HEK293 (cell line): ENCODE measurements around the gene PRCC.

ENCODE experiments used
- CTCF ChIA-PET: fragments of 350-600 bp; formaldehyde crosslinking; extraction: SDS; loops from one replicate; lab custom pipeline; 2021; ENCODE audit warnings: antibody characterized with exemption; lab: Yijun Ruan, JAX
- POLR2A ChIA-PET: fragments of 300-600 bp; formaldehyde crosslinking; extraction: SDS; loops from one replicate; lab custom pipeline; 2020; ENCODE audit warnings: antibody characterized with exemption, inconsistent platforms; lab: Yijun Ruan, JAX
- H3K27ac ChIP-seq: fragments of 200-500 bp; sonication (Bioruptor generic); 2 replicates; pipeline ENCODE4 v1.5.1; 2014; ENCODE audit warnings: low read depth, low read length, control low read depth, inconsistent platforms; ENCODE audit errors: extremely low read depth
- H3K36me3 ChIP-seq, 2 experiments: fragments of 200-500 bp in 1 of 2; sonication (Bioruptor generic) in 1 of 2; 1 replicate in 1 of 2; 2 replicates in 1 of 2; pipeline ENCODE4 v1.5.1; 2014 to 2017; ENCODE audit warnings: inconsistent platforms in 2 of 2, low read length in 2 of 2; ENCODE audit not compliant: control insufficient read depth in 2 of 2, insufficient read depth in 1 of 2
- H3K4me1 ChIP-seq: fragments of 200-500 bp; sonication (Bioruptor generic); 2 replicates; pipeline ENCODE4 v1.5.1; 2014; ENCODE audit warnings: mild to moderate bottlenecking, low read length, inconsistent platforms; ENCODE audit not compliant: control insufficient read depth, insufficient read depth
- H3K4me3 ChIP-seq: 2 replicates; pipeline ENCODE4 v1.5.1; 2011; ENCODE audit warnings: low read depth, mild to moderate bottlenecking, control low read depth, low read length, moderate library complexity
- H3K9me3 ChIP-seq: fragments of 200-500 bp; sonication (Bioruptor generic); 2 replicates; pipeline ENCODE4 v1.5.1; 2014; ENCODE audit warnings: low read depth, low read length, inconsistent platforms; ENCODE audit not compliant: control insufficient read depth, insufficient read depth
- EGR2 ChIP-seq: fragments of 450-650 bp; formaldehyde crosslinking; IDR thresholded peaks from 2 replicates; pipeline ENCODE4 v1.5.1; 2016; ENCODE audit warnings: low read depth, missing biosample characterization, missing genetic modification characterization
- GLIS1 ChIP-seq: fragments of 450-650 bp; formaldehyde crosslinking; IDR thresholded peaks from 2 replicates; pipeline ENCODE4 v1.5.1; 2016; ENCODE audit warnings: missing biosample characterization, missing genetic modification characterization
- GLIS2 ChIP-seq: fragments of 450-650 bp; formaldehyde crosslinking; IDR thresholded peaks from 2 replicates; pipeline ENCODE4 v1.5.1; 2016; ENCODE audit warnings: missing biosample characterization, missing genetic modification characterization
- KLF16 ChIP-seq: fragments of 450-650 bp; formaldehyde crosslinking; IDR thresholded peaks from 2 replicates; pipeline ENCODE4 v1.5.1; 2017; ENCODE audit warnings: missing biosample characterization, missing genetic modification characterization
- SCRT2 ChIP-seq: fragments of 450-650 bp; formaldehyde crosslinking; IDR thresholded peaks from 2 replicates; pipeline ENCODE4 v1.5.1; 2016; ENCODE audit warnings: missing biosample characterization, missing genetic modification characterization
- ZBTB17 ChIP-seq: fragments of 450-650 bp; formaldehyde crosslinking; IDR thresholded peaks from 2 replicates; pipeline ENCODE4 v1.5.1; 2016; ENCODE audit warnings: missing biosample characterization, missing genetic modification characterization
- ZIC2 ChIP-seq: fragments of 450-650 bp; formaldehyde crosslinking; IDR thresholded peaks from 2 replicates; pipeline ENCODE4 v1.5.1; 2016; ENCODE audit warnings: missing biosample characterization, missing genetic modification characterization
- ZNF148 ChIP-seq: fragments of 450-650 bp; formaldehyde crosslinking; IDR thresholded peaks from 2 replicates; pipeline ENCODE4 v1.5.0; 2017; ENCODE audit warnings: missing biosample characterization, missing genetic modification characterization, borderline replicate concordance
- ZNF202 ChIP-seq: fragments of 450-650 bp; formaldehyde crosslinking; IDR thresholded peaks from 2 replicates; pipeline ENCODE4 v1.5.1; 2016; ENCODE audit warnings: missing biosample characterization, missing genetic modification characterization, borderline replicate concordance
- ZNF239 ChIP-seq: fragments of 450-650 bp; formaldehyde crosslinking; IDR thresholded peaks from 2 replicates; pipeline ENCODE4 v1.5.1; 2016; ENCODE audit warnings: missing biosample characterization, missing genetic modification characterization
- ZNF292 ChIP-seq: fragments of 450-650 bp; formaldehyde crosslinking; IDR thresholded peaks from 2 replicates; pipeline ENCODE4 v1.5.1; 2016; ENCODE audit warnings: low read depth, missing biosample characterization, missing genetic modification characterization, borderline replicate concordance
- ZNF335 ChIP-seq: fragments of 450-650 bp; formaldehyde crosslinking; conservative IDR thresholded peaks from 2 replicates; pipeline ENCODE4 v1.5.1; 2016; ENCODE audit warnings: missing biosample characterization, missing genetic modification characterization
- ZNF449 ChIP-seq: fragments of 450-650 bp; formaldehyde crosslinking; IDR thresholded peaks from 2 replicates; pipeline ENCODE4 v1.5.1; 2017; ENCODE audit warnings: missing biosample characterization, mild to moderate bottlenecking, missing genetic modification characterization, moderate library complexity
- ZNF510 ChIP-seq: fragments of 450-650 bp; formaldehyde crosslinking; IDR thresholded peaks from 2 replicates; pipeline ENCODE4 v1.5.1; 2018; ENCODE audit warnings: mild to moderate bottlenecking, missing genetic modification characterization, missing biosample characterization; ENCODE audit not compliant: insufficient replicate concordance
- ZNF548 ChIP-seq: fragments of 450-650 bp; formaldehyde crosslinking; IDR thresholded peaks from 2 replicates; pipeline ENCODE4 v1.5.1; 2016; ENCODE audit warnings: missing biosample characterization, missing genetic modification characterization
- ZNF558 ChIP-seq: fragments of 450-650 bp; formaldehyde crosslinking; IDR thresholded peaks from 2 replicates; pipeline ENCODE4 v1.5.1; 2016; ENCODE audit warnings: missing biosample characterization, missing genetic modification characterization
- ZNF580 ChIP-seq: fragments of 450-650 bp; formaldehyde crosslinking; IDR thresholded peaks from 2 replicates; pipeline ENCODE4 v1.5.1; 2016; ENCODE audit warnings: missing biosample characterization, missing genetic modification characterization
- ZNF670 ChIP-seq: fragments of 450-650 bp; formaldehyde crosslinking; IDR thresholded peaks from 2 replicates; pipeline ENCODE4 v1.5.1; 2016; ENCODE audit warnings: missing biosample characterization, missing genetic modification characterization, low read depth
- TF ChIP-seq, protein P1 (sequence below): fragments of 450-650 bp; formaldehyde crosslinking; IDR thresholded peaks from 2 replicates; pipeline ENCODE4 v1.5.1; 2016; ENCODE audit warnings: missing biosample characterization, missing genetic modification characterization

The PRCC gene

DNA sequence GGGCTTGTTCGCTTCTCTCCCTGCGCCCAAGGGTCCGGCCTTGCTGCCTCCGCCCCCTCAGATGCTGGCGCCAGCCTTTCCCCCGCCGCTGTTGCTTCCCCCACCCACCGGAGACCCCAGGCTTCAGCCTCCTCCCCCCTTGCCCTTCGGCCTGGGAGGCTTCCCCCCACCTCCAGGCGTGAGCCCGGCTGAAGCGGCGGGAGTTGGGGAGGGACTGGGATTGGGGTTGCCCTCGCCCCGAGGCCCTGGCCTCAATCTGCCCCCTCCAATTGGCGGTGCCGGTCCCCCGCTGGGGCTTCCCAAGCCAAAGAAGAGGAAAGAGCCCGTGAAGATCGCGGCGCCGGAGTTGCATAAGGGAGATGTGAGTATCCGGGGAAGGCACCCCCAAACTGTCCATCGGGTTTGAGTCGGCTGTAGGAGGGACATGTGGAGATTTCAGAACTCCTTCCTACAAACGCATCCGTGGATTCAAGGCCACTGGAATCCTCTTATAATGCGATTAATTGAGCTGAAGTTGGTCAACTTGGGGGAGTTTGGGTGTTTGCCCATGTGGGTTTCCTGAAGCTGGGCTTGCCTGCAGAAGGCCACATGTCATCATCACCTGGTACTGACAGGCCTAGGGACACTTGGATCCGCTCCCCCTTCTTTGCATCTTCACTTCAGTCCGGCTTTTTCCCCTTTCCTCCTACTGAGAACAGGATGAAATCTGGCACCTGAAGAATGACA is 707 bp downstream of the PRCC start (continued):
- TF ChIP-seq ZNF202 (tag by site-specific recombination) = no peak
- TF ChIP-seq ZNF148 (tag by site-specific recombination) = no peak
- no peak for TF ChIP-seq ZNF239 (tag by site-specific recombination)
- TF ChIP-seq ZIC2 (tag by site-specific recombination) = peak; percentile 46; the same call in 1 of the 2 replicates
- peak; percentile 58 for TF ChIP-seq GLIS2
- no peak for TF ChIP-seq ZBTB17 (tag by site-specific recombination)
- TF ChIP-seq ZNF510 (tag by site-specific recombination) = no peak
- peak; percentile 11; the same call in 1 of the 2 replicates for TF ChIP-seq GLIS1 (tag by site-specific recombination)
- no peak for TF ChIP-seq KLF16
- TF ChIP-seq EGR2 = peak; percentile 43; the same call in 1 of the 2 replicates
- TF ChIP-seq ZNF580 (tag by site-specific recombination) = no peak
- TF ChIP-seq ZNF670 (tag by site-specific recombination) = no peak

- ChIA-PET POLR2A (interaction anchor here (0.5 to 3.9 kb wide), 3 partner anchors 17 to 28 kb away, joined by 5 to 110 read pairs (median 19); partner anchors contain the start of genes HDGF and MRPL24), CTCF (interaction anchor here (0.8 to 5.0 kb wide), 7 partner anchors 23 to 122 kb away, joined by 3 to 28 read pairs (median 4); partner anchors contain the start of genes ISG20L2, METTL25B, MRPL24 and NTRK1)
- Histone ChIP-seq H3K36me3 (peaks cover 4 to 48% of the 10 kb centered on the region in 2 experiments; a peak in 2 of 3 replicates), H3K27ac (peak overlapping the region; percentile 94), H3K9me3 (no peaks in the 10 kb centered on the region), H3K4me3 (peak overlapping the region; percentile 92), H3K4me1 (peaks cover 8% of the 10 kb centered on the region)
- TF ChIP-seq ZNF548 (tag by site-specific recombination) (no peak), ZNF335 (tag by site-specific recombination) (peak; percentile 58; the same call in 1 of the 2 replicates)
Measured at GRCh38 chr1:156768610-156769295, 1.4 kb downstream of the PRCC start.

DNA sequence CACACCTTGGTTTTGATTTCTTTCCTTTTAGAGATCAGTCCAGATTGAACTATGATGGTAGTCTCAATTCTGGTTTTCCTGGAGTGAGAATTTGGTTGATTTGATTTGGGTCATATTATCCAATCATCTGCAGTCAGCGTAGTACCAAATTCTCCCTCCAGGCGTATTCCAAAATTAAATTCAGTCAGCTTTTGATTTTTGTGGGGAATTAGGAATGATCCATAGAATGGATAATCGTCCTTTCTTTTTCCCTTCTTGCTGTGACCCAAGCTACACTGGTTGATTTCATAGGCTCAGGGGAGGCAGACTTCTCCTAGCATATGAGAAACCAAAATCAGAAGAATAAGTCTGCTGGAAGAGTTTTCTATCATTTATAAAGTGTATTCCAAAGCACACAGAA is 4.9 kb downstream of the PRCC start:
- peaks cover 4 to 57% of the 10 kb centered on the region in 2 experiments; a peak in 2 of 3 replicates for H3K36me3 ChIP-seq
- H3K4me1 ChIP-seq = peaks cover 14% of the 10 kb centered on the region
- no peak for TF ChIP-seq ZNF558
- no peak for TF ChIP-seq ZIC2 (tag by site-specific recombination)
- TF ChIP-seq, protein P1, sequence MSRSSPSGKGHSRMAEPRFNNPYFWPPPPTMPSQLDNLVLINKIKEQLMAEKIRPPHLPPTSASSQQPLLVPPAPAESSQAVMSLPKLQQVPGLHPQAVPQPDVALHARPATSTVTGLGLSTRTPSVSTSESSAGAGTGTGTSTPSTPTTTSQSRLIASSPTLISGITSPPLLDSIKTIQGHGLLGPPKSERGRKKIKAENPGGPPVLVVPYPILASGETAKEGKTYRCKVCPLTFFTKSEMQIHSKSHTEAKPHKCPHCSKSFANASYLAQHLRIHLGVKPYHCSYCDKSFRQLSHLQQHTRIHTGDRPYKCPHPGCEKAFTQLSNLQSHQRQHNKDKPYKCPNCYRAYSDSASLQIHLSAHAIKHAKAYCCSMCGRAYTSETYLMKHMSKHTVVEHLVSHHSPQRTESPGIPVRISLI (tag by site-specific recombination) = no peak
- TF ChIP-seq ZBTB17 (tag by site-specific recombination) = no peak; the same call in 1 of the 2 replicates
- no peak for TF ChIP-seq ZNF548 (tag by site-specific recombination)
- no peak for TF ChIP-seq ZNF449 (tag by site-specific recombination)
- no peak for TF ChIP-seq ZNF292 (tag by site-specific recombination)
- no peak for TF ChIP-seq SCRT2 (tag by site-specific recombination)
- H3K9me3 ChIP-seq = no peaks in the 10 kb centered on the region
- ChIA-PET CTCF (interaction anchor here (0.6 to 3.6 kb wide), 8 partner anchors 9 to 113 kb away, joined by 3 to 31 read pairs (median 4); partner anchors contain the start of genes ISG20L2, METTL25B and MRPL24), POLR2A (interaction anchor here (1.2 to 1.3 kb wide), 2 partner anchors 20 to 44 kb away, joined by 4 to 6 read pairs; partner anchors contain the start of genes HDGF, ISG20L2 and METTL25B)
- no peak overlapping the region for H3K27ac ChIP-seq
- H3K4me3 ChIP-seq = no peak overlapping the region
